Smooth muscle cell (in vitro differentiated cells): ENCODE results near the gene FOXN3. TPM values are rescaled to one million over a fixed set of nuclear protein-coding genes. Genes with fewer than 3 reads are reported as not detected.

Experiments used
- DNase-seq: peaks from one replicate; lab custom pipeline; 2025; ENCODE audit not compliant: unreplicated experiment; lab: John Stamatoyannopoulos, UW
- H2AFZ ChIP-seq: fragments of 200-600 bp; sonication (generic); 2 replicates; pipeline ENCODE4 v1.6.0; 2016; ENCODE audit warnings: antibody characterized with exemption, low read depth, mild to moderate bottlenecking
- H3F3A ChIP-seq: fragments of 200-600 bp; sonication (generic); 2 replicates; pipeline ENCODE4 v1.6.0; 2017; ENCODE audit warnings: antibody characterized with exemption, low read depth
- H3K27ac ChIP-seq: fragments of 200-600 bp; sonication (generic); 2 replicates; pipeline ENCODE4 v1.5.1; 2016; ENCODE audit warnings: low read depth, mild to moderate bottlenecking
- H3K27me3 ChIP-seq: fragments of 200-600 bp; sonication (generic); 2 replicates; pipeline ENCODE4 v1.6.1; 2016; ENCODE audit warnings: low read depth, mild to moderate bottlenecking
- H3K36me3 ChIP-seq: fragments of 200-600 bp; sonication (generic); 2 replicates; pipeline ENCODE4 v1.5.1; 2016; ENCODE audit warnings: low read depth
- H3K4me1 ChIP-seq: fragments of 200-600 bp; sonication (generic); 2 replicates; pipeline ENCODE4 v1.5.1; 2016; ENCODE audit warnings: low read depth
- H3K4me2 ChIP-seq: fragments of 200-600 bp; sonication (generic); 2 replicates; pipeline ENCODE4 v1.6.0; 2016; ENCODE audit warnings: mild to moderate bottlenecking
- H3K4me3 ChIP-seq: fragments of 200-600 bp; sonication (generic); 2 replicates; pipeline ENCODE4 v1.5.1; 2016; ENCODE audit warnings: mild to moderate bottlenecking
- H3K79me2 ChIP-seq: fragments of 200-600 bp; sonication (generic); 2 replicates; pipeline ENCODE4 v1.6.0; 2016; ENCODE audit warnings: low read depth, mild to moderate bottlenecking
- H3K9ac ChIP-seq: fragments of 200-600 bp; sonication (generic); 2 replicates; pipeline ENCODE4 v1.6.0; 2016; ENCODE audit warnings: low read depth
- H3K9me3 ChIP-seq: fragments of 200-600 bp; sonication (generic); replicated peaks from 2 replicates; pipeline ENCODE4 v1.5.1; 2016; ENCODE audit warnings: low read depth
- H4K20me1 ChIP-seq: fragments of 200-600 bp; sonication (generic); 2 replicates; pipeline ENCODE4 v1.6.0; 2016; ENCODE audit warnings: low read depth
- WGBS: methylation state at CpG from one replicate; pipeline ENCODE4 v1.1.7; 2016; ENCODE audit warnings: low lambda C conversion rate; 5-methylcytosine and 5-hydroxymethylcytosine counted together
- polyA plus RNA-seq: library from polyadenylated mRNA; unstranded; fragments of >200 nt; fragmentation: Nextera tagmentation; extraction: Ambion mirVana; gene quantifications from 2 replicates; pipeline ENCODE4 v1.2.1, GENCODE V29; 2016
- total RNA-seq: library from RNA; depleted of rRNA; stranded (reverse); fragments of >200 nt; gene quantifications from 2 replicates; pipeline ENCODE4 v1.2.3, GENCODE V29; 2014
- TF ChIP-seq, protein P1 (sequence below): fragments of 200-600 bp; sonication (generic); IDR thresholded peaks from 2 replicates; pipeline ENCODE4 v1.5.1; 2017; ENCODE audit warnings: borderline replicate concordance, mild to moderate bottlenecking, antibody characterized with exemption; ENCODE audit not compliant: insufficient read depth, poor library complexity, severe bottlenecking

Gene FOXN3
- total and polyA plus RNA-seq, 2 experiments from 2014 or later = 24.5 to 31.5 TPM

DNA sequence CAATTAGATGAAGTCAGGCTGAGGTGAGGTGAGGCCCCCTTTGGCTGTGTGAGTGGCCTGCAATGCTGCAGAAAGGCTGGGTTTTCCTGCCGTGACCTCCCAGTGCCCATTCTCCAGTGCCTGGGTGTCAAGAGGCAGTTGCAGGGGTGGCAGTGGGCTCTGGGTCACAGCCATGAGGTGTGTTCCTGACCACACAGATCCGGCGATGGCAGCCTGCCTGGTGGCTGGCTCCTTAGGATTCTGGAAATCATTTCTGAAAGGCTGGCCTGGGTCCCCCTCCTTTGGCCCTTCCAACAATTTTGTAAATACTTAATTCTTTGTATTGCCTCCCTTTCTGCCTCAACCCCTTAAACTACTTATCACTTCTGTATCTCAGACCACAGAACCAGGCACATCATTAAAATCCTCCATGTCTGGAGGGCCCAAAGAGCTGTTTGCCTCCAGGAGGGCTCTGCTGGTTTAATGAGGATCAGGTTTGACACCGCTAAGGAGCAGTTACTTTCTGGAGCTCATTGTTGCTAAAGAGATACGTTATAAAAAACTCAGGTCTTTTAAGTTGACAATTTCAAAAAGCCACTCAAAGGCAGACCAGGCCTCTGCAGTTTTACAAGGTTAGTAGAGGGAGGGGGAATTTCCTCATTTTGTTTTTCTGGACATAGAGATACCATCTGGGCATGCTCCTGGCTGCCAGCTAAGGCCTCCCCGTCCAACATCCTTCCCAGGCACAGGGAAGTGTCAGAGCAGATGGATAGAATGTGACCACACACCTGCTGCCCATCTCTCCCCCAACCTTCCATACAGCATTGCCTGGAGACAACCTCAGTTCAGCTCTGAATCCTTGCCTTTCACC lies 204.4 kb downstream of the FOXN3 start:
- Histone ChIP-seq H3K9me3 (no peaks in the 10 kb centered on the region), H3K4me2 (no peak overlapping the region)
- WGBS = 46% methylated on average over 6 of the region's 6 CpGs

GRCh38 chr14:89209558-89209957 lies 207.5 kb downstream of the FOXN3 start:
- H3K36me3 ChIP-seq = no peaks in the 10 kb centered on the region
- H3K27me3 ChIP-seq = no peaks in the 10 kb centered on the region
- no peak overlapping the region for H3K4me3 ChIP-seq
- no peaks in the 10 kb centered on the region for H3F3A ChIP-seq
- peaks cover 4% of the 10 kb centered on the region for H4K20me1 ChIP-seq
- H3K4me2 ChIP-seq = no peak overlapping the region
- H3K4me1 ChIP-seq = peaks cover 19% of the 10 kb centered on the region
- H3K79me2 ChIP-seq = no peaks in the 10 kb centered on the region
- TF ChIP-seq, protein P1, sequence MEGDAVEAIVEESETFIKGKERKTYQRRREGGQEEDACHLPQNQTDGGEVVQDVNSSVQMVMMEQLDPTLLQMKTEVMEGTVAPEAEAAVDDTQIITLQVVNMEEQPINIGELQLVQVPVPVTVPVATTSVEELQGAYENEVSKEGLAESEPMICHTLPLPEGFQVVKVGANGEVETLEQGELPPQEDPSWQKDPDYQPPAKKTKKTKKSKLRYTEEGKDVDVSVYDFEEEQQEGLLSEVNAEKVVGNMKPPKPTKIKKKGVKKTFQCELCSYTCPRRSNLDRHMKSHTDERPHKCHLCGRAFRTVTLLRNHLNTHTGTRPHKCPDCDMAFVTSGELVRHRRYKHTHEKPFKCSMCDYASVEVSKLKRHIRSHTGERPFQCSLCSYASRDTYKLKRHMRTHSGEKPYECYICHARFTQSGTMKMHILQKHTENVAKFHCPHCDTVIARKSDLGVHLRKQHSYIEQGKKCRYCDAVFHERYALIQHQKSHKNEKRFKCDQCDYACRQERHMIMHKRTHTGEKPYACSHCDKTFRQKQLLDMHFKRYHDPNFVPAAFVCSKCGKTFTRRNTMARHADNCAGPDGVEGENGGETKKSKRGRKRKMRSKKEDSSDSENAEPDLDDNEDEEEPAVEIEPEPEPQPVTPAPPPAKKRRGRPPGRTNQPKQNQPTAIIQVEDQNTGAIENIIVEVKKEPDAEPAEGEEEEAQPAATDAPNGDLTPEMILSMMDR = no peak
- DNase-seq = no peak
- H3K9ac ChIP-seq = no peak overlapping the region
- H2AFZ ChIP-seq = no peak overlapping the region
- 97% methylated on average over 3 of the region's 3 CpGs for WGBS
- no peak overlapping the region for H3K27ac ChIP-seq
- H3K9me3 ChIP-seq = no peaks in the 10 kb centered on the region

More for the DNA sequence above, 204.4 kb downstream of the FOXN3 start:
- Histone ChIP-seq H3K79me2 (no peaks in the 10 kb centered on the region), H3K9ac (no peak overlapping the region), H4K20me1 (no peaks in the 10 kb centered on the region), H3F3A (no peaks in the 10 kb centered on the region), H2AFZ (no peak overlapping the region), H3K4me3 (no peak overlapping the region), H3K27ac (no peak overlapping the region), H3K36me3 (no peaks in the 10 kb centered on the region), H3K4me1 (peaks cover 19% of the 10 kb centered on the region), H3K27me3 (no peaks in the 10 kb centered on the region)
- DNase-seq = no peak
- TF ChIP-seq, protein P1 = no peak

- peaks cover 19% of the 10 kb centered on the region for H3K4me1 ChIP-seq
- WGBS = 66% methylated on average over 7 of the region's 7 CpGs
- H3K9me3 ChIP-seq = no peaks in the 10 kb centered on the region
- H3F3A ChIP-seq = no peaks in the 10 kb centered on the region
- no peak overlapping the region for H2AFZ ChIP-seq
- DNase-seq = no peak
- H4K20me1 ChIP-seq = peaks cover 4% of the 10 kb centered on the region
- TF ChIP-seq, protein P1 = no peak
- H3K4me3 ChIP-seq = no peak overlapping the region
- H3K36me3 ChIP-seq = no peaks in the 10 kb centered on the region
- no peak overlapping the region for H3K4me2 ChIP-seq
- no peak overlapping the region for H3K9ac ChIP-seq
- H3K27me3 ChIP-seq = no peaks in the 10 kb centered on the region
- no peaks in the 10 kb centered on the region for H3K79me2 ChIP-seq
- no peak overlapping the region for H3K27ac ChIP-seq
Observed at GRCh38 chr14:89207925-89208328, 209.1 kb downstream of the FOXN3 start.
